Muscle of leg (tissue), 11 donors: ENCODE measurements around the gene ALOX5. TPM values are rescaled to one million over a fixed set of nuclear protein-coding genes. Genes with fewer than 3 reads are reported as not detected.
A peak's percentile ranks its signal among the peaks of the same experiment; 100 is the strongest.

ENCODE experiments used
- DNase-seq: peaks from one replicate; pipeline ENCODE4 v3.0.0; 2013
- H3K27ac ChIP-seq: one replicate; pipeline ENCODE4 v1.5.1; 2013; ENCODE audit warnings: mild to moderate bottlenecking, low read length, control low read depth
- H3K27me3 ChIP-seq: one replicate; pipeline ENCODE4 v1.6.1; 2013; ENCODE audit warnings: low read length; ENCODE audit not compliant: control insufficient read depth, insufficient read depth
- H3K36me3 ChIP-seq: one replicate; pipeline ENCODE4 v1.6.1; 2013; ENCODE audit warnings: low read length; ENCODE audit not compliant: control insufficient read depth, insufficient read depth
- H3K4me1 ChIP-seq: one replicate; pipeline ENCODE4 v1.6.1; 2013; ENCODE audit warnings: low read length; ENCODE audit not compliant: control insufficient read depth, insufficient read depth
- H3K4me3 ChIP-seq: one replicate; pipeline ENCODE4 v1.5.1; 2013; ENCODE audit warnings: low read length, control low read depth
- H3K9me3 ChIP-seq: replicated peaks from 2 replicates; pipeline ENCODE4 v1.6.1; 2013; ENCODE audit warnings: low read depth, low read length; ENCODE audit not compliant: control insufficient read depth
- WGBS: methylation state at CpG from one replicate; pipeline ENCODE4 v1.1.5; 2013; ENCODE audit warnings: missing lambda C conversion rate; ENCODE audit not compliant: insufficient coverage; 5-methylcytosine and 5-hydroxymethylcytosine counted together
- polyA plus RNA-seq, 8 donors: library from polyadenylated mRNA; unstranded; fragments of 120-200 nt; gene quantifications; one replicate each; pipeline versions ENCODE4 v1.2.1 to v1.2.3, GENCODE V29; 2013; ENCODE audit warnings: inconsistent platforms in 1 of 8, low replicate concordance in 1 of 8; ENCODE audit not compliant: insufficient read length in 8 of 8, insufficient read depth in 1 of 8
- total RNA-seq: library from RNA; stranded (reverse); fragments of 120-200 nt; gene quantifications from one replicate; pipeline ENCODE4 v1.2.4, GENCODE V29; 2013

The ALOX5 gene
- total and polyA plus RNA-seq, 9 donors: 0.58 to 1.9 (median 1.2) TPM

GRCh38 chr10:45452743-45453452 is 78.9 kb downstream of the ALOX5 start:
- no peak for DNase-seq
- H3K36me3 ChIP-seq: peaks cover 18% of the 10 kb centered on the region
- no peaks in the 10 kb centered on the region for H3K9me3 ChIP-seq
- 73% methylated on average over 6 of the region's 7 CpGs for WGBS
- peaks cover 18% of the 10 kb centered on the region for H3K4me1 ChIP-seq
- no peaks in the 10 kb centered on the region for H3K27me3 ChIP-seq
- peak overlapping the region; percentile 2 for H3K27ac ChIP-seq
- no peak overlapping the region for H3K4me3 ChIP-seq

GRCh38 chr10:45453639-45454255 is 79.7 kb downstream of the ALOX5 start:
- H3K27ac ChIP-seq: peak overlapping the region; percentile 2
- WGBS: 49% methylated on average over 8 of the region's 9 CpGs
- H3K27me3 ChIP-seq: no peaks in the 10 kb centered on the region
- no peaks in the 10 kb centered on the region for H3K9me3 ChIP-seq
- DNase-seq: no peak
- no peak overlapping the region for H3K4me3 ChIP-seq
- H3K4me1 ChIP-seq: peaks cover 17% of the 10 kb centered on the region
- peaks cover 26% of the 10 kb centered on the region for H3K36me3 ChIP-seq

GRCh38 chr10:45454262-45454661 is 80.2 kb downstream of the ALOX5 start:
- H3K4me3 ChIP-seq: no peak overlapping the region
- no peak for DNase-seq
- H3K9me3 ChIP-seq: no peaks in the 10 kb centered on the region
- H3K36me3 ChIP-seq: peaks cover 31% of the 10 kb centered on the region
- no peak overlapping the region for H3K27ac ChIP-seq
- 52% methylated on average over 5 of the region's 9 CpGs for WGBS
- peaks cover 17% of the 10 kb centered on the region for H3K4me1 ChIP-seq
- no peaks in the 10 kb centered on the region for H3K27me3 ChIP-seq

- 58% methylated on average over 2 of the region's 3 CpGs for WGBS
- Histone ChIP-seq H3K4me1 (peaks cover 17% of the 10 kb centered on the region), H3K36me3 (peaks cover 34% of the 10 kb centered on the region), H3K9me3 (no peaks in the 10 kb centered on the region), H3K27ac (no peak overlapping the region), H3K27me3 (no peaks in the 10 kb centered on the region), H3K4me3 (no peak overlapping the region)
- no peak for DNase-seq
Observed at GRCh38 chr10:45454859-45455258, 80.8 kb downstream of the ALOX5 start.

- Histone ChIP-seq H3K27me3 (no peaks in the 10 kb centered on the region), H3K36me3 (peaks cover 41% of the 10 kb centered on the region), H3K9me3 (no peaks in the 10 kb centered on the region), H3K27ac (no peak overlapping the region), H3K4me3 (no peak overlapping the region), H3K4me1 (peaks cover 19% of the 10 kb centered on the region)
- no peak for DNase-seq
- whole genome bisulfite sequencing: 93% methylated on average over 3 of the region's 7 CpGs
Observed at GRCh38 chr10:45456233-45456632, 82.2 kb downstream of the ALOX5 start.

- WGBS: 85% methylated on average over 6 of the region's 7 CpGs
- peaks cover 42% of the 10 kb centered on the region for H3K36me3 ChIP-seq
- H3K27me3 ChIP-seq: no peaks in the 10 kb centered on the region
- no peaks in the 10 kb centered on the region for H3K9me3 ChIP-seq
- H3K27ac ChIP-seq: no peak overlapping the region
- H3K4me1 ChIP-seq: peaks cover 20% of the 10 kb centered on the region
- H3K4me3 ChIP-seq: no peak overlapping the region
- no peak for DNase-seq
Observed at GRCh38 chr10:45456822-45457221, 82.8 kb downstream of the ALOX5 start.

GRCh38 chr10:45457487-45457886 is 83.5 kb downstream of the ALOX5 start:
- Histone ChIP-seq H3K9me3 (no peaks in the 10 kb centered on the region), H3K27me3 (no peaks in the 10 kb centered on the region), H3K27ac (no peak overlapping the region), H3K36me3 (peaks cover 42% of the 10 kb centered on the region), H3K4me1 (peaks cover 20% of the 10 kb centered on the region), H3K4me3 (no peak overlapping the region)
- DNase-seq: no peak
- WGBS: 94% methylated on average over 6 of the region's 8 CpGs

GRCh38 chr10:45460235-45460878 is 86.3 kb downstream of the ALOX5 start:
- 74% methylated on average over 3 of the region's 6 CpGs for whole genome bisulfite sequencing

GRCh38 chr10:45461034-45461433 is 87.0 kb downstream of the ALOX5 start:
- no peak overlapping the region for H3K27ac ChIP-seq
- peaks cover 7% of the 10 kb centered on the region for H3K4me1 ChIP-seq
- no peak overlapping the region for H3K4me3 ChIP-seq
- H3K36me3 ChIP-seq: peaks cover 40% of the 10 kb centered on the region
- DNase-seq: no peak
- H3K9me3 ChIP-seq: no peaks in the 10 kb centered on the region
- H3K27me3 ChIP-seq: no peaks in the 10 kb centered on the region
- 50% methylated on average over 1 of the region's 7 CpGs for WGBS

More at GRCh38 chr10:45460235-45460878, 86.3 kb downstream of the ALOX5 start:
- H3K27ac ChIP-seq: no peak overlapping the region
- H3K4me1 ChIP-seq: peaks cover 6% of the 10 kb centered on the region
- DNase-seq: no peak
- peaks cover 47% of the 10 kb centered on the region for H3K36me3 ChIP-seq
- no peaks in the 10 kb centered on the region for H3K9me3 ChIP-seq
- H3K27me3 ChIP-seq: no peaks in the 10 kb centered on the region
- no peak overlapping the region for H3K4me3 ChIP-seq
